ENCODE results near the gene SYTL4. TPM values are rescaled to one million over a fixed set of nuclear protein-coding genes. Genes with fewer than 3 reads are reported as not detected.

The SYTL4 gene
- total and polyA plus RNA-seq, 2 experiments from 2014 or later = 23.9 to 37.5 TPM

- no peaks in the 10 kb centered on the region for H3K36me3 ChIP-seq
- H3K4me1 ChIP-seq (ENCODE audit: low read depth) = no peaks in the 10 kb centered on the region
- H3K9me3 ChIP-seq (ENCODE audit: low read depth) = no peaks in the 10 kb centered on the region
- no peak for DNase-seq (ENCODE audit: low read depth in 1 of 2, low spot score in 1 of 2)
- TF ChIP-seq, protein P1, sequence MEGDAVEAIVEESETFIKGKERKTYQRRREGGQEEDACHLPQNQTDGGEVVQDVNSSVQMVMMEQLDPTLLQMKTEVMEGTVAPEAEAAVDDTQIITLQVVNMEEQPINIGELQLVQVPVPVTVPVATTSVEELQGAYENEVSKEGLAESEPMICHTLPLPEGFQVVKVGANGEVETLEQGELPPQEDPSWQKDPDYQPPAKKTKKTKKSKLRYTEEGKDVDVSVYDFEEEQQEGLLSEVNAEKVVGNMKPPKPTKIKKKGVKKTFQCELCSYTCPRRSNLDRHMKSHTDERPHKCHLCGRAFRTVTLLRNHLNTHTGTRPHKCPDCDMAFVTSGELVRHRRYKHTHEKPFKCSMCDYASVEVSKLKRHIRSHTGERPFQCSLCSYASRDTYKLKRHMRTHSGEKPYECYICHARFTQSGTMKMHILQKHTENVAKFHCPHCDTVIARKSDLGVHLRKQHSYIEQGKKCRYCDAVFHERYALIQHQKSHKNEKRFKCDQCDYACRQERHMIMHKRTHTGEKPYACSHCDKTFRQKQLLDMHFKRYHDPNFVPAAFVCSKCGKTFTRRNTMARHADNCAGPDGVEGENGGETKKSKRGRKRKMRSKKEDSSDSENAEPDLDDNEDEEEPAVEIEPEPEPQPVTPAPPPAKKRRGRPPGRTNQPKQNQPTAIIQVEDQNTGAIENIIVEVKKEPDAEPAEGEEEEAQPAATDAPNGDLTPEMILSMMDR (IDR thresholded peaks at IDR 0.05; ENCODE audit: low read depth, low read length) = no peak
- H3K27ac ChIP-seq = no peak overlapping the region
- no peak overlapping the region for H3K4me3 ChIP-seq
- no peaks in the 10 kb centered on the region for H3K27me3 ChIP-seq
Observed at GRCh38 chrX:100643212-100643611, 88.7 kb downstream of the SYTL4 start.

DNA sequence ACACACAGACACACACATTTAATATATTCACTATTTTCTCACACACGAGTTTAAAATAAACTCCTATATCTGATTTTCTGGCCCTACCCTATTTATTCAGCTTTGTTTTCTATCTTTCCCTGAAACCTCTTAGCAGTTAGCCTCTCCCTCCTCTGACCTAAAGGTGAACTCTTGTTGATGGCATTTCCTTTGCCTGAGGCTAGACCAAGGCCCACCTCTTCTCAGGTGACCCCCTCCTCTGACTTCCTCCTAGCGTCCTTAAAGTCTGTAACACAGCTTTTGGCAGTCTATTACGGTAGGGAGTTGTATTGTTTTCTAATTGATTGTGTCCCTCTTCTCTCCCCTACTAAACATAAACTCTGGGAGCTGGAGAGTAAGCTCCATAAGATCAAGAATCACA lies 89.6 kb downstream of the SYTL4 start:
- no peaks in the 10 kb centered on the region for H3K9me3 ChIP-seq (ENCODE audit: low read depth)
- TF ChIP-seq, protein P1 (IDR thresholded peaks at IDR 0.05; ENCODE audit: low read depth, low read length) = no peak
- no peak overlapping the region for H3K4me3 ChIP-seq
- H3K27ac ChIP-seq = no peak overlapping the region
- no peaks in the 10 kb centered on the region for H3K36me3 ChIP-seq
- H3K27me3 ChIP-seq = no peaks in the 10 kb centered on the region
- no peak for DNase-seq (ENCODE audit: low read depth in 1 of 2, low spot score in 1 of 2)
- no peaks in the 10 kb centered on the region for H3K4me1 ChIP-seq (ENCODE audit: low read depth)

DNA sequence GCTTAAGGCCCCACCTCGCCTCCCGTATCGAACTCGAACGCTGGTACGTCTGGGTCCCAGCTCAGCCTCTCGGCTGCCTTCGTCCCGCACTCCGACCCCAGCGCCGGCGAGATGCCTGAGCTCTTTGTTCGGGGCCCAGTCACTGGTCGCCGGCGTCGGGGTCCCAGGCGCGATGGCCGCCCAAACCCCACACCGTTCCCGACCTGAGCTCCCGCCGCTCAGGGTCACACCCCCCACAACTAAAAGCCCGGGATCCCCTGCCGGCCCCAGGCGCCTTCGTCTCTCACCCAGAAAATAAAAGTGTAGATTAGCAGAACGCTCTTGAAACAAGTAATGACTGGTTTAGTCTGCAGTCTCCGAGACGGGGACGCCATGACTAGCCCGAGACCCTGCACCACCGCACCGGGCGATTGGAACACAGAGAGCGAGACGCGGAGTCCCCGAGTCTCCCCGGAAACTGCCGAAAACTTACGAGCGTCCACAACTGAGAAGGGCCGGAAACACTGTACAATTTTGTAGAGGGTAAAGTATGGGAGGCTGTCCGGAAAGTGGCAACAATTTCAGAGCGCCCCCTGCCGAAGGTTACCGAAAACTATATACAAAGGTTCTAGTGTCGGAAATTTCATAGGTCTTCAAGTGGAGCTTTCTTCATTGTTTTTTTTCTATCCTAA lies 95.5 kb downstream of the SYTL4 start, which contains the start of gene TSPAN6:
Gene TSPAN6, minus strand, starts transcription at position 486 of the 671 bp plus-strand sequence. Its CDS starts 112 bp downstream, at position 374.
- Histone ChIP-seq H3K9me3 (ENCODE audit: low read depth) (no peaks in the 10 kb centered on the region), H3K27me3 (no peaks in the 10 kb centered on the region), H3K36me3 (peaks cover 8% of the 10 kb centered on the region), H3K4me1 (ENCODE audit: low read depth) (peaks cover 4% of the 10 kb centered on the region), H3K4me3 (peak within 1 kb of the TSS; percentile 61), H3K27ac (peak within 1 kb of the TSS; percentile 83)
- peak; percentile 92 for DNase-seq (ENCODE audit: low read depth in 1 of 2, low spot score in 1 of 2)
- TF ChIP-seq, protein P1 (IDR thresholded peaks at IDR 0.05; ENCODE audit: low read depth, low read length) = peak; percentile 56

DNA sequence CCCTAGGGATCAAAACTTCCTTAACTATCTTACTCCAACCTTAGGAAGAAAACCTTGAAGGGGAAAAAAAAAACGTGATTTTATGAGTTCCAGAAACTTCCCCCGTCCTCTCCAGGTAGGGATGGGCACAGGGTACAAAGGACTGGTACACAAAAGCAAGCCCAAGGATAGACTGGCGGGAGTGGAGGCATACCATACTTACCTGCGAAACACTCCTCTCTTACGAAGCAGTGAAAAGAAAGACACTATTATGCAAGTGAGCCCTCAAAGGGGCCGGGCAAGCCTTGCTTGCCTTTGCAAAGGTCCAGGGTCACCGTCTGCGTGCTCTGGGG lies 96.0 kb downstream of the SYTL4 start:
- H3K27ac ChIP-seq = peak overlapping the region; percentile 83
- H3K4me3 ChIP-seq = peak overlapping the region; percentile 61

DNA sequence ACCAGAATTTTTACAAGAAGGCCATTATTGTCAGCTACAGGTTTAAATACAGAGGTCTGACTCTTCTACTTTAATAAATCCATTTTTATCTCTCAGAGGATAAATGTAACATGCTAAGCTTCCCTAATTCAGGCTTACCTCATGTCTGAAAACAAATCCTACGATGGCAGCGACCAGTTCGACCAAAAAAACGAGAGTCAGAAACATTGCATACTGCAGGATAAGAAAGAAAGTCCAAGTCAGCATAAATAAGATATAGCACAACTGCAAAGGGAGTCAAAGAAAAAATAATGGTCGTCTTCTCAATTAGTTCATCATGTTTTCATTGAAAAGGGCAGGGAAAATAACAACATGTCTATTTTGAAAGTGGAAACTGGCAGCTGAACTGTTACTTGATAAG lies 96.9 kb downstream of the SYTL4 start:
- Histone ChIP-seq H3K27me3 (no peaks in the 10 kb centered on the region), H3K9me3 (ENCODE audit: low read depth) (no peaks in the 10 kb centered on the region), H3K4me3 (peak overlapping the region; percentile 61), H3K36me3 (peaks cover 8% of the 10 kb centered on the region), H3K27ac (no peak overlapping the region), H3K4me1 (ENCODE audit: low read depth) (peaks cover 4% of the 10 kb centered on the region)
- no peak for DNase-seq (ENCODE audit: low read depth in 1 of 2, low spot score in 1 of 2)
- TF ChIP-seq, protein P1 (IDR thresholded peaks at IDR 0.05; ENCODE audit: low read depth, low read length) = no peak

More for the DNA sequence above, 96.0 kb downstream of the SYTL4 start:
- peaks cover 4% of the 10 kb centered on the region for H3K4me1 ChIP-seq (ENCODE audit: low read depth)
- peaks cover 8% of the 10 kb centered on the region for H3K36me3 ChIP-seq
- TF ChIP-seq, protein P1 (IDR thresholded peaks at IDR 0.05; ENCODE audit: low read depth, low read length) = no peak
- no peaks in the 10 kb centered on the region for H3K27me3 ChIP-seq
- no peaks in the 10 kb centered on the region for H3K9me3 ChIP-seq (ENCODE audit: low read depth)
- DNase-seq (ENCODE audit: low read depth in 1 of 2, low spot score in 1 of 2) = no peak
